ENCODE results near the gene BRD3.

Gene BRD3

DNA sequence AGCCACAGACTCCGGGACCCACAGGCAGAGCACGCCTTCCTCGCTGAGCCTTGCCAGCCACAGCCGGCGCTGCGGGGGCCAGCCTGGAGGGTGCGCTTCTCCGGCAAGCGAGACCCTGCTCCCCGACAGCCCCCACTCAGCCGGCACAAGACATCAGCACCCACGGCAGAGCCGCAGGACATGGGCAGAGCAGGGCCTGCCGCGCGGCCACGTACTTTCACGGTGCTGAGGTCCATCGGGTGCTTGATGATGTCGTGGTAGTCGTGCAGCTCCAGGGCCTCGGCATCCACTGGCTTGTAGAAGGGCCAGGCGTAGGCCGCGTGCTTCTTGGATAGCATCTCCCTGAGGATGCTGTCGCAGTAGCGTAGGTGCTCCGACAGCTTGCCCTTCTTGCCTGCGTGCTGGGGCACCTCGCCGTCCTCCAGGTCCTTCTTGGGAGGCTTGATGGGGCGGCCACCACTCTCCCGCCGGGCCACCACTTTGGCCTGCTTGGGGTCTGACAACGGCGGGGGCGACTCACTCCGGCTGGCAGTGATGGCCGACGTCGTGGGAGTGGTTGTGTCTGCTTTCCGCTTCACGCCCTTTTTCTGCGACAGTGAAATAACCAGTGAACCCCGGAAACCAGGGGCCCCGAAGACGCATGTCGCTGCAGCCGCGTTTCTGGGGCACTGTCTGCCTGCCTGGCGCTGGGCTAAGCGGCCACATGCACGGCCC lies 19.8 kb downstream of the BRD3 start:
- no peak overlapping the region for H3K4me3 ChIP-seq (ENCODE audit: low read length)
- TF ChIP-seq, protein P1, sequence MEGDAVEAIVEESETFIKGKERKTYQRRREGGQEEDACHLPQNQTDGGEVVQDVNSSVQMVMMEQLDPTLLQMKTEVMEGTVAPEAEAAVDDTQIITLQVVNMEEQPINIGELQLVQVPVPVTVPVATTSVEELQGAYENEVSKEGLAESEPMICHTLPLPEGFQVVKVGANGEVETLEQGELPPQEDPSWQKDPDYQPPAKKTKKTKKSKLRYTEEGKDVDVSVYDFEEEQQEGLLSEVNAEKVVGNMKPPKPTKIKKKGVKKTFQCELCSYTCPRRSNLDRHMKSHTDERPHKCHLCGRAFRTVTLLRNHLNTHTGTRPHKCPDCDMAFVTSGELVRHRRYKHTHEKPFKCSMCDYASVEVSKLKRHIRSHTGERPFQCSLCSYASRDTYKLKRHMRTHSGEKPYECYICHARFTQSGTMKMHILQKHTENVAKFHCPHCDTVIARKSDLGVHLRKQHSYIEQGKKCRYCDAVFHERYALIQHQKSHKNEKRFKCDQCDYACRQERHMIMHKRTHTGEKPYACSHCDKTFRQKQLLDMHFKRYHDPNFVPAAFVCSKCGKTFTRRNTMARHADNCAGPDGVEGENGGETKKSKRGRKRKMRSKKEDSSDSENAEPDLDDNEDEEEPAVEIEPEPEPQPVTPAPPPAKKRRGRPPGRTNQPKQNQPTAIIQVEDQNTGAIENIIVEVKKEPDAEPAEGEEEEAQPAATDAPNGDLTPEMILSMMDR (conservative IDR thresholded peaks at IDR 0.05; ENCODE audit: low read length) = no peak
- DNase-seq (ENCODE audit: low read depth) = no peak

DNA sequence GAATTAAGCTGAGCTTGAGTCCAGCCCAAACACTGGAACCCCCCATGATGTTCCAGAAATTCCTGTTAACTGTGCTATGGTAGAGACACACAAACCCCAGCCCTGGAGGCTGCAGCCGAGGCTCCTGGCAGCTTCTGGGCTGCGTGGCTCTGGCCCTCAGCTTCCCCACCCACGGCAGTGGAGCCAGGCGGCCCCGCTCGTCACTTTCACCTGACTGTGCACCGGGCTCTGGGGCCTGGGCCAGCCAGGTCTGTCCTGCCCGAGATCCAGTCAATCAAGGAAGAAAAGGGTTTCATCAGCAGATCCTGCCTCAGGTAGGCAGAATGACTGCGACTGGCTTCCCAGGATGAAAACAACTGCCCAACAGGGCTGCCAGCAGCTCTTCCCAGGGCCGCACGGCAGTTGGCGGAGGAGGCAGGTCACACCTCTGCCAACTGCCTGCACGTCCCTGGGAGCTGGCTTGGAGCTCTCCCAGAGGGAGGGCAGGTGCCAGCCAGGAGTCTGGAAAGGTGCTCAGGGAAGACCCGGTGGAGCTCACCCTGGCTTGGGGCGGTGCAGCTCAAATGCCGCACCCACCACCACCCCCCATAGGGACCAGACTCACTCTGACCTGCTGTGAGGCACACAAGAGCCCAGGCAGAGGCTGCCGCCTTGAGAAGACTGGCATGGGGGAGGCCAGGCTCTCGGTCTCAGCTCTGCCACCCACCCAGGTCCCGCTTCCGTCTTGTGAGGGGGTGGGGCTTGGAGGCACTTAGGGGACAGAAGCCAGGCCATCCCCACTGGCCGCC lies 20.7 kb downstream of the BRD3 start:
- TF ChIP-seq, protein P1 (conservative IDR thresholded peaks at IDR 0.05; ENCODE audit: low read length) = no peak
- H3K4me3 ChIP-seq (ENCODE audit: low read length) = no peak overlapping the region
- no peak for DNase-seq (ENCODE audit: low read depth)

DNA sequence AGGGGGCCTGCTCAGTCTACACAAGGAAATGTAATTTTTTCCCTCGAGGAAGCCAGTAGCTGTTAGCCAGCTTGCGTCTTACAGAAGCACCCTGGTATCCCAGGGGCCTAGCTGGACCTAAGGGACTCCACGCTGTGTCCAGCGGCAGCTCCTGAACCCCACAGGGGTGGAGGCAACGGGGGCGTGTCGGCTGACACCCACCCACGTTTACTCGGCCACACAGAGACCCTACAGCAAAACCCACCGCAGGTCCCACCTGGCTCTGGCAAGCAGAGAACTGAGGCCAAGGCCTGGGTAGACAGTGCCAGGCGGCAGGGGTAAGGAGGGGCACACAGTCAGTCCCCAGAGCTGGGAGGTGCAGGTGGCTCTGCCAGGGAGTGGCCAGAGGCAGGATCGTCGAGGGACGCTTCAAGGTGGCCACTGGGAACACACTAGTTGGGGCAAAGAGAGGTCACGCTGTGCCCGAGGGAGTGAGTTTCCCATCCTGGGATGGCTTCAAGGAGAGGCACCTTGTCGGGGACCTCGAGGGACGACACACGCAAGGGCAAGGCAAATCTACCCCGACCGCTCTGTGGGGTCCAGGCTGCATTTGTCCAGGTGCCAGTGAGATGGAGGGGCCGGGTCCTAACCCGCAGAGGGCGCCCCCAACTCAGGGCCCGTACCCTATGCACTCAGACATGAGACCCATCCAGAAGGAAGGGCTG lies 21.8 kb downstream of the BRD3 start:
- H3K4me3 ChIP-seq (ENCODE audit: low read length) = no peak overlapping the region
- TF ChIP-seq, protein P1 (conservative IDR thresholded peaks at IDR 0.05; ENCODE audit: low read length) = no peak
- DNase-seq (ENCODE audit: low read depth) = no peak

DNA sequence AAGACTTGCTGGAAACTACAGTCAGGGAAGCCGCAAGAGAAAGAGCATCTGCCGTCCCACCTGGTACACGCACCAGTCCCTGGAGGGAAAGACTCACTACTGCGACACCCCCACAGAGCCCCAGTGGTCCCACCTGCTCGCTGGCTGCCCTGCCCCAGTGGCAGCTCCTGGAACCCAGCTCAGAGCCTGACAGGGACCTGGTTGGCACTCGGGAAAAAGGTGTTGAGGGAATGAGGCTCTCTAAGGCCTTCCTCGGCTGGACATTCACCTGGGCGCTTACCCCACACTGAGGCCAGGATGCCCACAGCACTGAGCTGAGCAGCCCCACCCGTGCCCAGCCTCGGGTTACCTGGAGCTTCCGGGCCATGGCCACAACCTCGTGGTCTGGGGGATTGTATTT lies 22.9 kb downstream of the BRD3 start:
- TF ChIP-seq, protein P1 (conservative IDR thresholded peaks at IDR 0.05; ENCODE audit: low read length) = no peak
- no peak for DNase-seq (ENCODE audit: low read depth)

DNA sequence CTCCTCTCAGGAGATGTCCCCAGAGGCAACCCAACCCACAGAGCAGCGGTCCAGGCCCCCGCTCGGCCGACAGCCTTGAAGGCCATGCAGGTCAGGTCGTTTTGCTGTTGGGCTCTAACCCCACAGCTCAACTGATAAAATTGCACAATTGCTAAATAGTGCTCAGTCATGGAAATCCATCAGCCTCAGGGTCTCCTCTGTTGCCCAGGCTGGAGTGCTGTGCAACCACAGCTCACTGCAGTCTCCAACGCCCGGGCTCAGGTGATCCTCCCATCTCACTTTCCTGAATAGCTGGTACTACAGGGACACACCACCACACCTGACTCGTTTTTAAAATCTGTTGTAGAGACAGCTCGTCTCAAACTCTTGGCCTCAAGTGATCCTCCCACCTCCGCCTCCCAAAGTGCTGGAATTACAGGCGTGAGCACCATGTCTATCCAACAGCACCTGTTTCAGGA lies 24.3 kb downstream of the BRD3 start:
- TF ChIP-seq, protein P1 (conservative IDR thresholded peaks at IDR 0.05; ENCODE audit: low read length) = no peak
- no peak for DNase-seq (ENCODE audit: low read depth)
- no peak overlapping the region for H3K4me3 ChIP-seq (ENCODE audit: low read length)

More for the DNA sequence above, 22.9 kb downstream of the BRD3 start:
- H3K4me3 ChIP-seq (ENCODE audit: low read length) = no peak overlapping the region

DNA sequence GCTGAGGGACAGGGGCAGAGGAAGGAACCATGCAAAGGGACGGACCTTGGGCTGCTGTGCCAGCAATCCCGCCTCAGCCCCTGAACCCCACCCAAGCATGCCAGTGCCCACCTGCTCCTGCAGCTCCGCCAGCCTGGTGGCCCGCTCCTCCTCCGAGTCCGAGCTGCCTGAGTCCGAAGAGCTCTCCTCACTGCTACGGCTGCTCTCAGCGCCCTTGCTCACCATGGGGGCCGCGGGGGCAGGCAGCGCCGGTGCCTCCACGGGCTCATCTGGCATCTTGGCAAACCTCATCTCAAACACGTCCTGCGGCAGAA lies 26.2 kb downstream of the BRD3 start:
- DNase-seq (ENCODE audit: low read depth) = no peak
- H3K4me3 ChIP-seq (ENCODE audit: low read length) = no peak overlapping the region
- TF ChIP-seq, protein P1 (conservative IDR thresholded peaks at IDR 0.05; ENCODE audit: low read length) = no peak

All from AG10803 (cell line).